ENCODE data around the gene CCDC102B.

- TF ChIP-seq CTCF (IDR thresholded peaks at IDR 0.05) (no peak), POLR2A (IDR thresholded peaks at IDR 0.05) (no peak)
Observed at GRCh38 chr18:69031571-69031970, 233.7 kb downstream of the CCDC102B start.

Measured in thyroid gland (tissue), 4 donors.